K562 (cell line): ENCODE results near the gene PQBP1. TPM values are rescaled to one million over a fixed set of nuclear protein-coding genes. Genes with fewer than 3 reads are reported as not detected.

ENCODE experiments used
- ATAC-seq: fragments of 200-7000 bp; cut with Tn5 transposase; 3 replicates; pipeline ENCODE4 v1.9.1; 2020; ENCODE audit warnings: moderate library complexity
- BruUV-seq: library from RNA; stranded (reverse); fragments of 400-500 nt; replicated peaks from 2 replicates; lab custom pipeline; 2021; lab: Mats Ljungman, UMichigan
- CTCF ChIA-PET: fragments of 300-600 bp; formaldehyde crosslinking; extraction: SDS; loops from one replicate; lab custom pipeline; 2021; ENCODE audit warnings: low intra/inter-chr PET ratio; lab: Yijun Ruan, JAX
- POLR2A ChIA-PET: fragments of 300-600, 350-650 bp; sonication (Branson Sonifier 250); formaldehyde crosslinking; extraction: SDS; loops from one replicate; lab custom pipeline; 2021; ENCODE audit warnings: antibody characterized with exemption, inconsistent platforms; lab: Yijun Ruan, JAX
- DNase-seq, 4 experiments: peaks; one replicate each; pipeline versions ENCODE4 v3.0.0 to v3.0.0-alpha.2; 2011 to 2018; ENCODE audit warnings: low spot score in 3 of 4, mixed read lengths in 3 of 4; ENCODE audit errors: extremely low read depth in 1 of 4
- FAIRE-seq: peaks from 2 replicates; lab custom pipeline; 2011; peaks lifted over from hg19 to GRCh38; lab: Jason Lieb, UNC
- H2AFZ ChIP-seq: 2 replicates; pipeline ENCODE4 v1.6.0; 2011; ENCODE audit warnings: low read depth, low read length, control low read depth, inconsistent platforms
- H3K27ac ChIP-seq: fragments of 200-600 bp; 3 replicates; pipeline ENCODE4 v1.8.0; 2011; ENCODE audit warnings: low read depth, mild to moderate bottlenecking, control low read depth, inconsistent platforms, low read length, moderate library complexity, mixed read lengths; ENCODE audit errors: extremely low read depth
- H3K27me3 ChIP-seq, 2 experiments: fragments of 300-600 bp in 1 of 2; 2 replicates in 1 of 2; 3 replicates in 1 of 2; pipeline versions ENCODE4 v1.6.0 to v1.8.0; 2011; ENCODE audit warnings: inconsistent platforms in 2 of 2, low read length in 2 of 2, mild to moderate bottlenecking in 1 of 2, mixed read lengths in 1 of 2, moderate library complexity in 1 of 2; ENCODE audit not compliant: control insufficient read depth in 2 of 2, insufficient read depth in 2 of 2
- H3K36me3 ChIP-seq: fragments of 300-600 bp; 3 replicates; pipeline ENCODE4 v1.8.0; 2011; ENCODE audit warnings: mild to moderate bottlenecking, low read length, inconsistent platforms; ENCODE audit not compliant: control insufficient read depth, insufficient read depth
- H3K4me1 ChIP-seq, 2 experiments: fragments of 200-600 bp in 1 of 2; replicated peaks in 1 of 2; 2 replicates in 1 of 2; 3 replicates in 1 of 2; pipeline versions ENCODE4 v1.5.1 to v1.8.0; 2011; ENCODE audit warnings: inconsistent platforms in 2 of 2, low read length in 2 of 2, mild to moderate bottlenecking in 1 of 2, mixed read lengths in 1 of 2, moderate library complexity in 1 of 2; ENCODE audit not compliant: control insufficient read depth in 2 of 2, insufficient read depth in 2 of 2
- H3K4me2 ChIP-seq: 2 replicates; pipeline ENCODE4 v1.6.1; 2011; ENCODE audit warnings: low read length, control low read depth, inconsistent platforms, mixed read lengths; ENCODE audit not compliant: insufficient read depth
- H3K4me3 ChIP-seq: fragments of 200-600 bp; sonication (generic), shearing (Covaris generic); 2 replicates; pipeline ENCODE4 v1.5.1; 2016; ENCODE audit warnings: control low read depth, inconsistent platforms
- H3K79me2 ChIP-seq: fragments of 200-600 bp; 3 replicates; pipeline ENCODE4 v1.8.0; 2011; ENCODE audit warnings: low read length, inconsistent platforms; ENCODE audit not compliant: control insufficient read depth, insufficient read depth
- H3K9ac ChIP-seq, 2 experiments: 2 replicates each; pipeline versions ENCODE4 v1.6.0 to v1.6.1; 2011; ENCODE audit warnings: low read depth in 2 of 2, low read length in 2 of 2, control low read depth in 1 of 2, inconsistent platforms in 1 of 2, mild to moderate bottlenecking in 1 of 2, mixed read lengths in 1 of 2; ENCODE audit not compliant: insufficient read depth in 1 of 2
- H3K9me1 ChIP-seq: one replicate; pipeline ENCODE4 v1.6.0; 2011; ENCODE audit warnings: inconsistent platforms, mild to moderate bottlenecking, low read length, moderate library complexity; ENCODE audit not compliant: control insufficient read depth, insufficient read depth
- H3K9me3 ChIP-seq: replicated peaks from 2 replicates; pipeline ENCODE4 v1.5.1; 2011; ENCODE audit warnings: low read depth, low read length, inconsistent platforms; ENCODE audit not compliant: control insufficient read depth, insufficient read depth
- H4K20me1 ChIP-seq: replicated peaks from 2 replicates; pipeline ENCODE4 v1.6.1; 2011; ENCODE audit warnings: low read length, inconsistent platforms, mixed read lengths; ENCODE audit not compliant: control insufficient read depth, insufficient read depth
- BCOR ChIP-seq: fragments of 450-650 bp; IDR thresholded peaks from 2 replicates; pipeline ENCODE4 v1.6.1; 2016
- BHLHE40 ChIP-seq: IDR thresholded peaks from 2 replicates; pipeline ENCODE4 v1.6.1; 2011; ENCODE audit warnings: low read length, improper control_type of control experiment
- DACH1 ChIP-seq: fragments of 450-650 bp; IDR thresholded peaks from 2 replicates; pipeline ENCODE4 v1.6.1; 2018; ENCODE audit not compliant: partially characterized antibody
- ESRRB ChIP-seq: fragments of 250-450 bp; sonication (Bioruptor Pico); IDR thresholded peaks from 2 replicates; pipeline ENCODE4 v1.5.0; 2020; ENCODE audit warnings: mild to moderate bottlenecking, moderate library complexity, borderline replicate concordance
- GATA2 ChIP-seq: sonication (generic); formaldehyde crosslinking; IDR thresholded peaks from 2 replicates; pipeline ENCODE4 v1.4.0; 2020; ENCODE audit warnings: mild to moderate bottlenecking, missing genetic modification reagents
- MAZ ChIP-seq, 2 experiments: fragments of 450-650 bp in 1 of 2; sonication (generic) in 1 of 2; formaldehyde crosslinking; IDR thresholded peaks in 1 of 2; conservative IDR thresholded peaks in 1 of 2; 2 replicates each; pipeline versions ENCODE4 v1.4.0 to v1.5.0; 2020; ENCODE audit warnings: mild to moderate bottlenecking in 1 of 2, missing genetic modification reagents in 1 of 2
- MYC ChIP-seq, 2 experiments: fragments of 250-450 bp in 1 of 2; sonication (Bioruptor Pico) in 1 of 2; IDR thresholded peaks; 2 replicates each; pipeline versions ENCODE4 v1.5.1 to v1.6.1; 2012 to 2021; ENCODE audit warnings: low read depth in 2 of 2, borderline replicate concordance in 1 of 2, improper control_type of control experiment in 1 of 2, low read length in 1 of 2, mild to moderate bottlenecking in 1 of 2, moderate library complexity in 1 of 2
- NFIX ChIP-seq: fragments of 250-450 bp; sonication (Bioruptor Pico); IDR thresholded peaks from 2 replicates; pipeline ENCODE4 v1.4.0; 2020; ENCODE audit warnings: low read depth, mild to moderate bottlenecking, moderate library complexity
- PHF21A ChIP-seq: fragments of 450-650 bp; IDR thresholded peaks from 2 replicates; pipeline ENCODE4 v1.6.1; 2017; ENCODE audit warnings: low read depth, borderline replicate concordance
- POLR2G ChIP-seq: fragments of 200-400 bp; formaldehyde crosslinking; IDR thresholded peaks from 2 replicates; pipeline ENCODE4 v1.6.1; 2017; ENCODE audit warnings: low read depth, mild to moderate bottlenecking, antibody characterized with exemption, low read length, moderate library complexity
- RBM22 ChIP-seq: fragments of 200-400 bp; formaldehyde crosslinking; IDR thresholded peaks from 2 replicates; pipeline ENCODE4 v1.6.1; 2018; ENCODE audit warnings: low read length, low read depth; ENCODE audit not compliant: poor library complexity, severe bottlenecking
- RBM25 ChIP-seq: fragments of 200-400 bp; formaldehyde crosslinking; IDR thresholded peaks from 2 replicates; pipeline ENCODE4 v1.6.1; 2018; ENCODE audit warnings: low read length, low read depth, moderate library complexity; ENCODE audit not compliant: severe bottlenecking
- SMARCA5 ChIP-seq: fragments of 450-650 bp; IDR thresholded peaks from 2 replicates; pipeline ENCODE4 v1.6.1; 2016
- ZFPM2 ChIP-seq: fragments of 250-450 bp; sonication (Bioruptor Pico); IDR thresholded peaks from 2 replicates; pipeline ENCODE4 v1.5.1; 2022; ENCODE audit warnings: mild to moderate bottlenecking
- ZNF253 ChIP-seq: fragments of 250-450 bp; sonication (Bioruptor Pico); conservative IDR thresholded peaks from 2 replicates; pipeline ENCODE4 v1.6.1; 2021; ENCODE audit warnings: mild to moderate bottlenecking
- WGBS: fragments of 100-300 bp; shearing (Covaris generic); methylation state at CpG from one replicate; pipeline ENCODE4 v1.1.6; 2016; ENCODE audit warnings: low coverage, mixed read lengths; ENCODE audit not compliant: insufficient coverage; ENCODE audit errors: missing lambda C conversion rate; 5-methylcytosine and 5-hydroxymethylcytosine counted together
- in situ Hi-C: fragments of 300-500 bp; cut with MboI; formaldehyde crosslinking; loops from 4 replicates; pipeline ENCODE4 v1.15.0; 2018; ENCODE audit warnings: inconsistent platforms, mixed read lengths
- intact Hi-C: fragments of 100-400 bp; cut with micrococcal nuclease; formaldehyde crosslinking; loops from 2 replicates; pipeline ENCODE4 v1.14.2; 2022
- polyA plus RNA-seq, 8 experiments: library from polyadenylated mRNA; depleted of rRNA in 4 of 8; stranded (reverse) in 5 of 8; unstranded in 3 of 8; fragments of >200 nt; fragmentation: Nextera tagmentation in 2 of 8; fragmentation: Illumina TruSeq in 1 of 8; extraction: Ambion mirVana in 2 of 8; extraction: Trizol in 1 of 8; gene quantifications; 2 replicates each; pipeline versions ENCODE4 v1.2.1 to v1.2.3, GENCODE V29; 2011 to 2014; ENCODE audit warnings: inconsistent platforms in 1 of 8, missing spikeins in 1 of 8
- total RNA-seq, 7 experiments: library from RNA; depleted of rRNA in 6 of 7; stranded (reverse); fragments of >200 nt in 6 of 7; fragmentation: Illumina TruSeq in 2 of 7; extraction: Trizol in 2 of 7; gene quantifications; 2 replicates each; pipeline versions ENCODE4 v1.2.1 to v1.2.3, GENCODE V29; 2011 to 2021; ENCODE audit warnings: low replicate concordance in 1 of 7
- TF ChIP-seq, protein P1 (sequence below): fragments of 450-650 bp; IDR thresholded peaks from 2 replicates; pipeline ENCODE4 v1.6.1; 2018; ENCODE audit warnings: mild to moderate bottlenecking, low read depth; ENCODE audit not compliant: partially characterized antibody
- TF ChIP-seq, protein P2 (sequence below): fragments of 250-450 bp; sonication (Bioruptor Pico); IDR thresholded peaks from 2 replicates; pipeline ENCODE4 v1.5.0; 2022; ENCODE audit warnings: mild to moderate bottlenecking
- TF ChIP-seq, protein P3 (sequence below): fragments of 250-450 bp; sonication (Bioruptor Pico); IDR thresholded peaks from 2 replicates; pipeline ENCODE4 v1.5.0; 2020; ENCODE audit warnings: mild to moderate bottlenecking, borderline replicate concordance

The PQBP1 gene
- total and polyA plus RNA-seq, 9 of the 15 experiments (the other 6 are each of a cell fraction or from before 2014, with no cell fraction given) = 41.3 to 262 (median 112) TPM

- Histone ChIP-seq H3K4me1 (peaks cover 55 to 74% of the 10 kb centered on the region in 2 experiments), H3K27me3 (no peaks in the 10 kb centered on the region), H3K79me2 (peaks cover 93% of the 10 kb centered on the region), H3K9ac (peak overlapping the region; percentile 29 to 65; a peak in 3 of 4 replicates), H4K20me1 (no peaks in the 10 kb centered on the region), H3K4me2 (peak overlapping the region; percentile 47), H3K9me1 (no peaks in the 10 kb centered on the region), H3K36me3 (peaks cover 53% of the 10 kb centered on the region), H3K4me3 (no peak overlapping the region), H3K27ac (peak overlapping the region; percentile 91), H3K9me3 (no peaks in the 10 kb centered on the region), H2AFZ (no peak overlapping the region)
- DNase-seq (peak in 1 of 4 experiments; percentile 52), ATAC-seq (no peak), FAIRE-seq (peak; percentile 51)
- 28% methylated on average over 2 of the region's 2 CpGs for WGBS
- ChIA-PET CTCF (no interaction called here), POLR2A (interaction anchor here (0.8 to 1.8 kb wide), 3 partner anchors 9 to 13 kb away, joined by 3 to 10 read pairs (median 3); no protein-coding TSS in a partner anchor)
- BruUV-seq = no TSS peak
- intact Hi-C loops (loop anchor here (5.0 kb wide), 1 partner anchor 141 kb away; the partner anchor contains the start of gene HDAC6), in situ Hi-C loops (no loop called here)
- TF ChIP-seq, protein P1, sequence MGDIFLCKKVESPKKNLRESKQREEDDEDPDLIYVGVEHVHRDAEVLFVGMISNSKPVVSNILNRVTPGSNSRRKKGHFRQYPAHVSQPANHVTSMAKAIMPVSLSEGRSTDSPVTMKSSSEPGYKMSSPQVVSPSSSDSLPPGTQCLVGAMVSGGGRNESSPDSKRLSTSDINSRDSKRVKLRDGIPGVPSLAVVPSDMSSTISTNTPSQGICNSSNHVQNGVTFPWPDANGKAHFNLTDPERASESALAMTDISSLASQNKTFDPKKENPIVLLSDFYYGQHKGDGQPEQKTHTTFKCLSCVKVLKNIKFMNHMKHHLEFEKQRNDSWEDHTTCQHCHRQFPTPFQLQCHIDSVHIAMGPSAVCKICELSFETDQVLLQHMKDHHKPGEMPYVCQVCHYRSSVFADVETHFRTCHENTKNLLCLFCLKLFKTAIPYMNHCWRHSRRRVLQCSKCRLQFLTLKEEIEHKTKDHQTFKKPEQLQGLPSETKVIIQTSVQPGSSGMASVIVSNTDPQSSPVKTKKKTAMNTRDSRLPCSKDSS = no peak
- TF ChIP-seq BHLHE40 (no peak), NFIX (CRISPR knock-in tag) (no peak), ESRRB (no peak), ZNF253 (CRISPR knock-in tag) (no peak), RBM25 (peak; percentile 92), BCOR (peak; percentile 91), GATA2 (no peak), PHF21A (no peak), SMARCA5 (0 out of 2 replicates have a peak, but pooled peaks have one; percentile 37), ZFPM2 (no peak), DACH1 (no peak), MAZ (CRISPR knock-in tag; conservative IDR thresholded peaks at IDR 0.05 in 1 of 2, IDR thresholded peaks at IDR 0.05 in 1 of 2) (no peak), POLR2G (no peak), MYC (IDR thresholded peaks at IDR 0.05; ENCODE audit: low read depth, low read length) (no peak), MYC (CRISPR knock-in tag; IDR thresholded peaks at IDR 0.05; ENCODE audit: borderline replicate concordance, low read depth) (no peak), RBM22 (no peak)
- TF ChIP-seq, protein P2, sequence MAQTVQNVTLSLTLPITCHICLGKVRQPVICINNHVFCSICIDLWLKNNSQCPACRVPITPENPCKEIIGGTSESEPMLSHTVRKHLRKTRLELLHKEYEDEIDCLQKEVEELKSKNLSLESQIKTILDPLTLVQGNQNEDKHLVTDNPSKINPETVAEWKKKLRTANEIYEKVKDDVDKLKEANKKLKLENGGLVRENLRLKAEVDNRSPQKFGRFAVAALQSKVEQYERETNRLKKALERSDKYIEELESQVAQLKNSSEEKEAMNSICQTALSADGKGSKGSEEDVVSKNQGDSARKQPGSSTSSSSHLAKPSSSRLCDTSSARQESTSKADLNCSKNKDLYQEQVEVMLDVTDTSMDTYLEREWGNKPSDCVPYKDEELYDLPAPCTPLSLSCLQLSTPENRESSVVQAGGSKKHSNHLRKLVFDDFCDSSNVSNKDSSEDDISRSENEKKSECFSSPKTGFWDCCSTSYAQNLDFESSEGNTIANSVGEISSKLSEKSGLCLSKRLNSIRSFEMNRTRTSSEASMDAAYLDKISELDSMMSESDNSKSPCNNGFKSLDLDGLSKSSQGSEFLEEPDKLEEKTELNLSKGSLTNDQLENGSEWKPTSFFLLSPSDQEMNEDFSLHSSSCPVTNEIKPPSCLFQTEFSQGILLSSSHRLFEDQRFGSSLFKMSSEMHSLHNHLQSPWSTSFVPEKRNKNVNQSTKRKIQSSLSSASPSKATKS = no peak
- TF ChIP-seq, protein P3, sequence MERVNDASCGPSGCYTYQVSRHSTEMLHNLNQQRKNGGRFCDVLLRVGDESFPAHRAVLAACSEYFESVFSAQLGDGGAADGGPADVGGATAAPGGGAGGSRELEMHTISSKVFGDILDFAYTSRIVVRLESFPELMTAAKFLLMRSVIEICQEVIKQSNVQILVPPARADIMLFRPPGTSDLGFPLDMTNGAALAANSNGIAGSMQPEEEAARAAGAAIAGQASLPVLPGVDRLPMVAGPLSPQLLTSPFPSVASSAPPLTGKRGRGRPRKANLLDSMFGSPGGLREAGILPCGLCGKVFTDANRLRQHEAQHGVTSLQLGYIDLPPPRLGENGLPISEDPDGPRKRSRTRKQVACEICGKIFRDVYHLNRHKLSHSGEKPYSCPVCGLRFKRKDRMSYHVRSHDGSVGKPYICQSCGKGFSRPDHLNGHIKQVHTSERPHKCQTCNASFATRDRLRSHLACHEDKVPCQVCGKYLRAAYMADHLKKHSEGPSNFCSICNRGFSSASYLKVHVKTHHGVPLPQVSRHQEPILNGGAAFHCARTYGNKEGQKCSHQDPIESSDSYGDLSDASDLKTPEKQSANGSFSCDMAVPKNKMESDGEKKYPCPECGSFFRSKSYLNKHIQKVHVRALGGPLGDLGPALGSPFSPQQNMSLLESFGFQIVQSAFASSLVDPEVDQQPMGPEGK (CRISPR knock-in tag) = no peak
These were observed 45.2 kb downstream of the PQBP1 start for GRCh38 chrX:48942895-48943294.
